Forelimb muscle (tissue), 1 donor: ENCODE measurements around the gene CD3D. TPM values are rescaled to one million over a fixed set of nuclear protein-coding genes. Genes with fewer than 3 reads are reported as not detected.

ENCODE experiments used
- DNase-seq: peaks from one replicate; pipeline ENCODE4 v3.0.0-alpha.2; 2013; ENCODE audit warnings: low read depth
- polyA plus RNA-seq: library from polyadenylated mRNA; unstranded; fragments of 120-200 nt; gene quantifications from one replicate; pipeline ENCODE4 v1.2.1, GENCODE V29; 2013; ENCODE audit not compliant: insufficient read length

CD3D gene
- polyA plus RNA-seq, 1 donor, result not detected

DNA sequence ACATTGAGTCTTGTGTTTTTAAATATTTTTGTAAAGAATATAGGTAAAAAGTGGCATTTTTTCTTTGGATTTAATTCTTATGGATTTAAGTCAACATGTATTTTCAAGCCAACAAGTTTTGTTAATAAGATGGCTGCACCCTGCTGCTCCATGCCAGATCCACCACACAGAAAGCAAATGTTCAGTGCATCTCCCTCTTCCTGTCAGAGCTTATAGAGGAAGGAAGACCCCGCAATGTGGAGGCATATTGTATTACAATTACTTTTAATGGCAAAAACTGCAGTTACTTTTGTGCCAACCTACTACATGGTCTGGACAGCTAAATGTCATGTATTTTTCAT lies 38.3 kb downstream of the CD3D start:
- DNase-seq, result no peak

DNA sequence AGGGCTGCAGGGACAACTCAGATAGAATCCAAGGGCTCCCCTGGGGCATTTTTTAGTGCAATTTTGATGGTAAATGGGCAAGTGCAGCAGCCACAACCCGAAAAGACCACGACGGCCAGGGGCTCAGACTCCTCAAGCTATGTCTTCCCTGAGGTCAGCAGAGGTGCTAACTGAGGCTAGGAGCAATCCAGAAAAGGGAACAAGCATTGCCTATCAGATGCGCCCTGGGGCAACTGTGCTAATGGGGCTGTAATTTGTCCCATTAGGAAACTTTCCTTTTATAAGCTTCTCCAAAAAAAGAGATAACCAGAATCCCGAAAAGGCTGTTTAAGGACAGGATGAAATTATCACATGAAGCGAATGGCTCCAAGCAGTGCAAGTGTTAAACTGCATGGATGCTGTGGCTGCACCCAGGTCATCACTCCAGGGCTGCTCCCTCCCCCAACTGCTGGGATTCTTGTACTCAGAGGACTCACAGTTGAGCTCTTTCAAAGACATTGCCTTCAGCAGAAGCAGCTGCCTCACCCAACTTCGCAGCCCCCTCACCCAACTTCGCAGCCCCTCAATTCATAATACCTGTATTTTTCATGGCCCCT lies 40.8 kb downstream of the CD3D start:
- no peak for DNase-seq

- no peak for DNase-seq
Measured at GRCh38 chr11:118295815-118296454, 46.6 kb downstream of the CD3D start.

DNA sequence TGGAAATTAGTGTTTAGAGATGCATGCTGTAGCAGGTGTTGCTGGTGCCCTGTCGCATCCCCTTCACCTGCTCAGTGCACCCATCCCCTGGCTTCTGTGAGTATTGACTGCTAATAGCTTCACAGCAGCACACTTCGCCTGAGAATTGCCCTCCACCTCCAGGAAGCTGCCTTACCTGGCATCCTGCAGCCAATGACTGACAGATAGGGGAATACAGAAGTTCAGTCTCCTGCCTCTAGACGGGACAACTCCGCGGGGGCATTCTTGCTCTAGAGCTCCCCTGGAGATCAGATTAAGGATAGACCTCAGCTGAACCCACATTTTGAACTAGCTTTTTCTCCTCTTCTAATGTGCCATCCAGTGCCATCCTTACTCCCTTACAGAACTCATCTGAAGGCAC lies 47.3 kb downstream of the CD3D start:
- DNase-seq, result no peak

GRCh38 chr11:118294053-118294452 lies 48.5 kb downstream of the CD3D start:
- no peak for DNase-seq

DNA sequence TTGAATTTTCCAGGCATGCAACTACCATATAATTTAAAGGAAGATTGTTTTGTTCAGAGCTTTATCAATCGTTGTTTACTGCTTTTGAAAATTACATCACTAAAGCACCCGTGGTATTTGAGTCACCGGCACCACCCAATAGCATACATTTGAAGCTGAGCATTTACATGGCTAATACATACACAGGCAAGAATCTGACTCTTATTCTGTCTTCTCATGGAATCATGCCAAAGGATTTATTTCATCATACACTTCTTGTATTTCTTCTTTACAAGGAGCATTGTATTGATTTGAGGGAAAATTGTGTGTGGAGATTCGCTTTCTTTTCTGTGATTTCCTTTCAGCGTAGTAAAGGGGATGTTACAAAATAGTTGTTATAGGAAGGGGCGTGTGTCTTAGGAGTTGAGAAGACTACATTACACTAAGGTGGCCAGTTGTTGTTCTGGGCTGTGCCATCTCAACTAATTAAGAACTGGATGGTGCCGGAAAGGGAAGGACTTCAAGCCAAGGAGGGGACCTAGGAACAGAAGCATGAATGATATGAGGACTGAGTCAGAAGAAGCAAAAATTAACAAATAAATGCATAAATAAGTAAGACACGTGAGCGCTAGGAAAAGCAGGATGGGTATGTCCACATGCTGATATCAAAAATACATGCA lies 50.9 kb downstream of the CD3D start:
- no peak for DNase-seq

DNA sequence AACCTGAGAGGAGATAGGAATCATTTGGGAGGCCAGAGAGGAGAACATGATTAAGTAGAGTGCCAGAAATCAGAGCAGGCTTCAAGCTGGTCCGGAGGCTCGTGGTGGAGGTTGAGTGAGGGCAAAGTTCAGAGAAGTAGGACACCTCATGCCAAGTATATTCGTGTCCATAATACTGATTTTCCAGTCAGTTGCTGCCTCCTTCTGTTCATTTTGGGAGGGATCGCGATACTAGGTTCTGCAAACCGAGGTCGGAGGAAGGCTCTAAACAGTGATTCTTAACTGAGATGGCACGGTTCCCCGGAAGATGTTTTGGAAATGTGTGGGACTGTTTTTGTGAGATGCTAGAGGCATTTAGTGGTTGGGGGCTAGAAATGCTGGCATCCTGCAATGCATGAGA lies 51.6 kb downstream of the CD3D start:
- no peak for DNase-seq

DNA sequence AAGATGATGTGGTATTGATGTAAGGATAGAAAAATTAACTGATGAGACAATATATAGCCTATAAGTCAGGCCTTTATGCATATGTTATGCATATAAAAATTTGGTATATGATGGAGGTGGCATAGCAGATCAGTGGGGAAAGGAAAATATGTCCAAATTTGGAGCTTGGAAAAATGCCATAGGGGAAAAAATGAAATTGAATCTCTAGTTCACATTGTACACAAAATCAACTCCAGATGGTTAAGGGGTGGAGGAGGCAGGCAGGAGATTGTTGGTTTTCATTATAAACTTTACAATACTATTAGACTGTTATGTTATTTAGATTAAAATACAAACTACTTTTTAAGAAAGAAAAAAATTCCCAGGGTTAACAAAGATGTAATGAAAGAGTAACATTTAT lies 53.1 kb downstream of the CD3D start:
- no peak for DNase-seq

Other genes starting within 250 kb of the CD3D start
- 4.7 TPM for gene SCN4B, start 189.9 kb downstream of the CD3D start, polyA plus RNA-seq
- gene SCN2B, start 166.1 kb downstream of the CD3D start, polyA plus RNA-seq, result 4.4 TPM
- 1.7 TPM for gene JAML, start 117.7 kb downstream of the CD3D start, polyA plus RNA-seq
- 0.58 TPM for gene MPZL3, start 90.3 kb downstream of the CD3D start, polyA plus RNA-seq
- gene MPZL2, start 78.4 kb downstream of the CD3D start, polyA plus RNA-seq, result 0.51 TPM
- 0.54 TPM for gene CD3E, start 38.0 kb downstream of the CD3D start, polyA plus RNA-seq
- 0.13 TPM for gene CD3G, start 1.6 kb upstream of the CD3D start, polyA plus RNA-seq
- 21.2 TPM for gene UBE4A, start 16.9 kb upstream of the CD3D start, polyA plus RNA-seq
- gene ATP5MG, start 58.9 kb upstream of the CD3D start, polyA plus RNA-seq, result 416 TPM
- 28.7 TPM for gene KMT2A, start 93.8 kb upstream of the CD3D start, polyA plus RNA-seq
- gene TTC36, start 184.8 kb upstream of the CD3D start, polyA plus RNA-seq, result 2.4 TPM
- 18.4 TPM for gene TMEM25, start 188.5 kb upstream of the CD3D start, polyA plus RNA-seq
- gene IFT46, start 223.2 kb upstream of the CD3D start, polyA plus RNA-seq, result 20.9 TPM
- gene ARCN1, start 229.7 kb upstream of the CD3D start, polyA plus RNA-seq, result 113 TPM